ENCODE results near the gene XYLT1. TPM values are rescaled to one million over a fixed set of nuclear protein-coding genes. Genes with fewer than 3 reads are reported as not detected.

The XYLT1 gene
- total RNA-seq, 3 donors from 2014 or later (not counting 1 experiment from before 2014, with no cell fraction given) = 40.9 to 55.5 (median 43.8) TPM

DNA sequence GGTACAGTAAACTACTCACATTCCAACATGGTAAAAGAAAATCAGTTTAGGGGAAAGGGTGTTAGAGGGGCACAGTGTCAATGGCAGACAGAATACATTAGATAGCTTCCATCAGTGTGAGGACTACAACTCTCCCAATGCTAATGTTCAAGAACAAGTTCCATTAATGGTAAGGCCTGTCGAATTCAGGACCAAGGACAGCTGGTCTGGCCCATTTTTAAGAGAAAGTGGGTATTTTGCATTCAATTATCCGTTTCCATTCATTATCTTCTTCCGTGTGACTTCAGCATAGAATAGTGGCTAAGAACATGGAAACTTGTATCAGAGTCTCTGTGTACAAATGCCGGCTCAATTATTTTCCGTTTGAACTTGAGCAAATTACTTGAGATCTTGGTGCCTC lies 98.4 kb downstream of the XYLT1 start:
- Mint-ChIP-seq H3K27ac (peak overlapping the region in 1 of 2 donors; percentile 99), H3K4me3 (no peak overlapping the region), H3K9me3 (no peaks in the 10 kb centered on the region), H3K4me1 (peaks cover 80 to 81% of the 10 kb centered on the region in 2 donors), H3K36me3 (no peaks in the 10 kb centered on the region), H3K27me3 (ENCODE audit: low read depth in 2 of 2) (no peaks in the 10 kb centered on the region)
- ATAC-seq = no peak
- WGBS (ENCODE audit: insufficient coverage) = 98% methylated on average over 5 of the region's 5 CpGs
- peak in 1 of 2 donors; percentile 36 for DNase-seq
- Histone ChIP-seq H3K4me1 (ENCODE audit: control insufficient read depth, insufficient read depth, low read length) (peaks cover 76% of the 10 kb centered on the region), H3K36me3 (ENCODE audit: control insufficient read depth, insufficient read depth, low read length) (no peaks in the 10 kb centered on the region), H3K4me3 (ENCODE audit: low read length) (no peak overlapping the region), H3K27me3 (ENCODE audit: control insufficient read depth, insufficient read depth, low read length) (no peaks in the 10 kb centered on the region), H3K27ac (ENCODE audit: low read length) (no peak overlapping the region), H3K9me3 (ENCODE audit: control insufficient read depth, insufficient read depth, low read length) (no peaks in the 10 kb centered on the region)
- intact Hi-C loops (cut with micrococcal nuclease) = no loop called here
- TF ChIP-seq, protein P1, sequence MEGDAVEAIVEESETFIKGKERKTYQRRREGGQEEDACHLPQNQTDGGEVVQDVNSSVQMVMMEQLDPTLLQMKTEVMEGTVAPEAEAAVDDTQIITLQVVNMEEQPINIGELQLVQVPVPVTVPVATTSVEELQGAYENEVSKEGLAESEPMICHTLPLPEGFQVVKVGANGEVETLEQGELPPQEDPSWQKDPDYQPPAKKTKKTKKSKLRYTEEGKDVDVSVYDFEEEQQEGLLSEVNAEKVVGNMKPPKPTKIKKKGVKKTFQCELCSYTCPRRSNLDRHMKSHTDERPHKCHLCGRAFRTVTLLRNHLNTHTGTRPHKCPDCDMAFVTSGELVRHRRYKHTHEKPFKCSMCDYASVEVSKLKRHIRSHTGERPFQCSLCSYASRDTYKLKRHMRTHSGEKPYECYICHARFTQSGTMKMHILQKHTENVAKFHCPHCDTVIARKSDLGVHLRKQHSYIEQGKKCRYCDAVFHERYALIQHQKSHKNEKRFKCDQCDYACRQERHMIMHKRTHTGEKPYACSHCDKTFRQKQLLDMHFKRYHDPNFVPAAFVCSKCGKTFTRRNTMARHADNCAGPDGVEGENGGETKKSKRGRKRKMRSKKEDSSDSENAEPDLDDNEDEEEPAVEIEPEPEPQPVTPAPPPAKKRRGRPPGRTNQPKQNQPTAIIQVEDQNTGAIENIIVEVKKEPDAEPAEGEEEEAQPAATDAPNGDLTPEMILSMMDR (IDR thresholded peaks at IDR 0.05) = no peak

DNA sequence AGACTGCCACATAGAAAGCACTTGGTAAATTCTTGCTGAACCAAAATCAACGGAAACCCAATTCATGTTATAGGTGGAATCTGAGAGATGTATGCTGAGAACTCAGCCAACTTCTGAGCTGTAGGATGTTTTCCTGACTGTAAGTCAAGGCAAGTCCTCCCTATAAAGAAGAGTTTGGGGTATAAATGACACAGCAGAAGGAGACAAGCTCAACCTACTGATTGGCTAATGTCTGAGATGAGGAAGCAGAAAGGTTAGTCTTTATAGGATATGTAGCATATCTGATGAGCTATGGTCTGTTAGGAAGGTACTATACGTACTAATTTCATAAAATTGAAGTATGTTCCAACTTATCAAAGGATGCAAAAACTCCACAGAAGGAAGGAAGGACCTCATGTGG lies 99.5 kb downstream of the XYLT1 start:
- H3K4me1 ChIP-seq (ENCODE audit: control insufficient read depth, insufficient read depth, low read length) = peaks cover 76% of the 10 kb centered on the region
- H3K27me3 ChIP-seq (ENCODE audit: control insufficient read depth, insufficient read depth, low read length) = no peaks in the 10 kb centered on the region
- no peaks in the 10 kb centered on the region for H3K9me3 ChIP-seq (ENCODE audit: control insufficient read depth, insufficient read depth, low read length)
- no peak overlapping the region for H3K4me3 ChIP-seq (ENCODE audit: low read length)
- peak in 1 of 2 donors; percentile 28 for DNase-seq
- no peak for ATAC-seq
- peak overlapping the region; percentile 92 for H3K27ac ChIP-seq (ENCODE audit: low read length)
- 75% methylated on average over 2 of the region's 2 CpGs for WGBS (ENCODE audit: insufficient coverage)
- TF ChIP-seq, protein P1 (IDR thresholded peaks at IDR 0.05) = no peak
- Mint-ChIP-seq H3K27me3 (ENCODE audit: low read depth in 2 of 2) (no peaks in the 10 kb centered on the region), H3K4me3 (peak overlapping the region; percentile 94), H3K36me3 (no peaks in the 10 kb centered on the region), H3K27ac (peak overlapping the region; percentile 96 to 99), H3K4me1 (peaks cover 88 to 89% of the 10 kb centered on the region in 2 donors), H3K9me3 (no peaks in the 10 kb centered on the region)
- intact Hi-C loops (cut with micrococcal nuclease) = loop anchor here (2.0 kb wide), 1 partner anchor 46 kb away; no protein-coding TSS in a partner anchor
- no peaks in the 10 kb centered on the region for H3K36me3 ChIP-seq (ENCODE audit: control insufficient read depth, insufficient read depth, low read length)

DNA sequence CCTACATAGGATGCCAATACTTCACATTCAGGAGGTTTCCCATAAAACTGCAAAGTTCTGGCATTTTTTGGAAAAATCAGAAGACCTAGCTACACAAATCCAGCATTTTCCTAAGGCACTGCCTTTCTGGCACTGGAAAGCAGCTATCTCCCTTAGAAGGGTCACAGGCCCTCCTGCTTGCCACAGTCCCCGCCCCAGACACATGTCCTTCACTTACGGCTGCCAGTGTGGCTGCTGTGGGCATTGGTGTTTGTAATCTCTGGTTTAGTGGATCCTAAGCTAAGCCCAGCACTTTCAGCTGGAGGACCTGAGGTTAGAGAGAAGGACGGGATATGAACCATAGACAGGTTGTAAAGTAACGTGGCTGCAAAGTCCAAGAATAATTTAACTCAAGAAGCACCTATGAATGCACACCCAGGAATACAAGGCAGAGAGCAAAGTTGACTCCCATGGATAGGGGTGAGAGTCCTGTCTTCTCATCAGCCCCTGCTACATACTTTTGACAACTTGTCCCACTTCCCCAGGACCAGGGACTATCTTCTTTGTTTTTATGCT lies 100.0 kb downstream of the XYLT1 start:
- peak in 1 of 2 donors; percentile 34 for DNase-seq
- H3K36me3 ChIP-seq (ENCODE audit: control insufficient read depth, insufficient read depth, low read length) = no peaks in the 10 kb centered on the region
- H3K27me3 ChIP-seq (ENCODE audit: control insufficient read depth, insufficient read depth, low read length) = no peaks in the 10 kb centered on the region
- H3K9me3 ChIP-seq (ENCODE audit: control insufficient read depth, insufficient read depth, low read length) = no peaks in the 10 kb centered on the region
- ATAC-seq = no peak
- Mint-ChIP-seq H3K4me3 (peak overlapping the region; percentile 94), H3K27me3 (ENCODE audit: low read depth in 2 of 2) (no peaks in the 10 kb centered on the region), H3K4me1 (peaks cover 89 to 94% of the 10 kb centered on the region in 2 donors), H3K27ac (peak overlapping the region; percentile 96 to 99), H3K9me3 (no peaks in the 10 kb centered on the region), H3K36me3 (no peaks in the 10 kb centered on the region)
- H3K4me1 ChIP-seq (ENCODE audit: control insufficient read depth, insufficient read depth, low read length) = peaks cover 76% of the 10 kb centered on the region
- TF ChIP-seq, protein P1 (IDR thresholded peaks at IDR 0.05) = no peak
- peak overlapping the region; percentile 92 for H3K27ac ChIP-seq (ENCODE audit: low read length)
- 30% methylated on average over 4 of the region's 4 CpGs for WGBS (ENCODE audit: insufficient coverage)
- no peak overlapping the region for H3K4me3 ChIP-seq (ENCODE audit: low read length)
- intact Hi-C loops (cut with micrococcal nuclease) = loop anchor here (2.0 kb wide), 1 partner anchor 46 kb away; no protein-coding TSS in a partner anchor

Data from natural killer cell (primary cell).